ENCODE results near the gene WHRN.

DNA sequence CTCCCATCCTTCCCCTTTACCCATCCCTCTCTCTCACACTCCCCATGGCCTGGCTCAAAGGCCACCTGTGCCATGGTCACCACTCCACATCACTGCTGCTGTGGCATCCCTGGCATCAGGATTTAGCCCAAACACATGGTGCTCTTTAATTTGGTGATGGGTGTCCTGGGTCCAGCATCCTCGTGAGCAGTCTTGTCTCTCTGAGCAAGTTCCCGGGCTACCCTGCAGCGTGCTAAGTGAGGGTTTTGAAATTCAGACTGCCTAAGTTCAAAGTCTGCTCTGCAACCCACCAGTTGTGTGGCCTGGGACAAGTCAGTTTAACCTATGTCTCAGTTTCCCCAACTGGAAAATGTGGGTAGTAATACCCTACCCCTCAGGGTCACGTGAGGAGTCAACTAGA lies 39.9 kb downstream of the WHRN start:
- TF ChIP-seq, protein P1, sequence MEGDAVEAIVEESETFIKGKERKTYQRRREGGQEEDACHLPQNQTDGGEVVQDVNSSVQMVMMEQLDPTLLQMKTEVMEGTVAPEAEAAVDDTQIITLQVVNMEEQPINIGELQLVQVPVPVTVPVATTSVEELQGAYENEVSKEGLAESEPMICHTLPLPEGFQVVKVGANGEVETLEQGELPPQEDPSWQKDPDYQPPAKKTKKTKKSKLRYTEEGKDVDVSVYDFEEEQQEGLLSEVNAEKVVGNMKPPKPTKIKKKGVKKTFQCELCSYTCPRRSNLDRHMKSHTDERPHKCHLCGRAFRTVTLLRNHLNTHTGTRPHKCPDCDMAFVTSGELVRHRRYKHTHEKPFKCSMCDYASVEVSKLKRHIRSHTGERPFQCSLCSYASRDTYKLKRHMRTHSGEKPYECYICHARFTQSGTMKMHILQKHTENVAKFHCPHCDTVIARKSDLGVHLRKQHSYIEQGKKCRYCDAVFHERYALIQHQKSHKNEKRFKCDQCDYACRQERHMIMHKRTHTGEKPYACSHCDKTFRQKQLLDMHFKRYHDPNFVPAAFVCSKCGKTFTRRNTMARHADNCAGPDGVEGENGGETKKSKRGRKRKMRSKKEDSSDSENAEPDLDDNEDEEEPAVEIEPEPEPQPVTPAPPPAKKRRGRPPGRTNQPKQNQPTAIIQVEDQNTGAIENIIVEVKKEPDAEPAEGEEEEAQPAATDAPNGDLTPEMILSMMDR (IDR thresholded peaks at IDR 0.05): no peak
- TF ChIP-seq POLR2AphosphoS5 (IDR thresholded peaks at IDR 0.05): no peak

Measured in gastroesophageal sphincter (tissue), 3 donors.